HG02642 (cell line): ENCODE data around the gene KLHL22.
"Not testable (repeated sequence)": the region's sequence is repeated elsewhere in the genome, so short reads cannot be mapped to it uniquely, and the experiment has no call there.

Experiments used
- ATAC-seq: cut with Tn5 transposase; IDR thresholded peaks from one replicate; pipeline ENCODE4 v1.9.1; 2021; ENCODE audit warnings: mild to moderate bottlenecking; ENCODE audit not compliant: unreplicated experiment, poor library complexity

KLHL22 gene

DNA sequence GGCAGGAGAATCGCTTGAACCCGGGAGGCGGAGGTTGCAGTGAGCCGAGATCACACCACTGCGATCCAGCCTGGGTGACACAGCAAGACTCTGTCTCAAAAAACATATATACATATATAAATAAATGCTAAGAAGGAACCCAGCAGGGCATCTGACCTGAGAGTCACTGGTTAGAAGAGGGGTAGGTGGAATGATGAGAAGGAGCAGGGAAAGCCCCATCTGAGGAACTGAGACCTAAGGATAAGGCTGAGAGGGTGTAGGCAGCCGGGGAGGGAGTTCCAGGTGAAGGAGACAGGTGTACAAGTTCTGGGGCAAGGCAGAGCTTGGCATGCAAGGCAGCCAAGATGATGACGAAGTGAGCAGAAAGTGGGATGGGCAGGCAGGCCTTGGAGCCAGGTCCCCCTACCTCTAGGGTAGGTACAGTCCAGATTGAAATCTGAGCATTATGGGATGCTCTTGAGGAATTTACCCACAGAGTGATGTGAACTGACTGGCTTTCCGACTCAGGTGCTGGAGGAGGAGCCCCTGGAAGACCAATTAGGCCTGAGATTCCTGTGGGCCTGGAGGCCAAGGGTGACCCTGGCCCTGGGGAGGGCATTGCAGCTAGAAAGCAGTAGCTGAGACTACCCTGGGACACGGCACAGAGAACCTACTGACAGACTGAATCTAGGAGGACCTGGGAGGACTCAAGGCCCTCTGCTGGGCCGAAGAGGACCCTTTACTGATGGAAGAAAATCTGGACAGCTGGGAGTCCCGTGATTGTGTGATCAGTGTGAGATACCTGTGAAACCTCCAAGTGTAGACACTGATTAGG, 22.8 kb downstream of the KLHL22 start:
- ATAC-seq: no peak

DNA sequence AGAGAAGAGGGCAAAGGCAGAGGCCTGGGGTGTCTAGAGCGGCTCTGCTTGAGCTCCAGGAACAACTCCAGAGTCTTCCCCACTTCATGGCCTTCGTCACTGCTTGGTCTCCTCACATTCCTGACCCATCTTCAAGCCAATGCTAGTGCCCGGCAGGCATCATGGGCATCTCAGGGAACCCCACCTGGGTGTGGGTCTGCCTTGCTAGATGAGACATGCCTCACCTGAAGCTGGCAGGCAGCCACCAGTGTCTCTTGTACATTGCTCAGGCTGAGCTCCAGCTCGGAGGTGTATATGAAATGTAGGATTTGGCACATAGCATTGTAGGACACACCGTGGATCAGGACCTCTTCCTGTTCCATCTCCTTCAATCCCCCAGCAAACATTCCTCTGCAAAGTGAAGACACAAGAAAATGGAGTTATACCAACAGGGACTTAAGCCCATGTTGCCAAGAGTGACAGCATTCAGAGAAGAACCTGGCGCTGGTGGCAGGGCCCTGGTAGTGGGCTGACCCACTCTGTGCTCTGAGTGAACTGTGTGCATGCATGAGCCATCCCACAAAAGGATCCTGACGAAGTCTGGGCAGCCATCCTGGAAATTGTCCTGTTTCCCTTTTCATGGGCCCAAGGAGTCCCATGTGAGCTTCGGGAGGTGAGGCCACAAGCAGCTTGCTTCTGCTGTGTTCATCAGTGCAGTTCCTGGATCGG, 24.3 kb downstream of the KLHL22 start:
- ATAC-seq: no peak

DNA sequence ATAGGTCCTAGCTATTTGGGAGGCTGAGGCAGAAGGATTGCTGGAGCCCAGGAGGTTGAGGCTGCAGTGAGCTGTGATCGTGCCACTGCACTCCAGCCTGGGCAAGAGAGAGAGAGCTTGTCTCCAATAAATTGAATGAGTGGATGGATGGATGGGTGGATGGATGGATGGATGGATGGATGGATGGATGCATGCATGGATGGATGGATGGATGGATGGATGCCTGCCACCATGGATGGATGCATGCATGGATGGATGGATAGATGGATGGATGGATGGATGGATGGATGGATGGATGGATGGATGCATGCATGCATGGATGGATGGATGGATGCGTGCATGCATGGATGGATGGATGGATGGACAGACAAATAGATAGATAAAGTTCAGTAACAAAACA, 25.1 kb downstream of the KLHL22 start:
- not testable (repeated sequence) for ATAC-seq

- ATAC-seq: no peak
Observed at GRCh38 chr22:20469110-20469868, 26.3 kb downstream of the KLHL22 start.

DNA sequence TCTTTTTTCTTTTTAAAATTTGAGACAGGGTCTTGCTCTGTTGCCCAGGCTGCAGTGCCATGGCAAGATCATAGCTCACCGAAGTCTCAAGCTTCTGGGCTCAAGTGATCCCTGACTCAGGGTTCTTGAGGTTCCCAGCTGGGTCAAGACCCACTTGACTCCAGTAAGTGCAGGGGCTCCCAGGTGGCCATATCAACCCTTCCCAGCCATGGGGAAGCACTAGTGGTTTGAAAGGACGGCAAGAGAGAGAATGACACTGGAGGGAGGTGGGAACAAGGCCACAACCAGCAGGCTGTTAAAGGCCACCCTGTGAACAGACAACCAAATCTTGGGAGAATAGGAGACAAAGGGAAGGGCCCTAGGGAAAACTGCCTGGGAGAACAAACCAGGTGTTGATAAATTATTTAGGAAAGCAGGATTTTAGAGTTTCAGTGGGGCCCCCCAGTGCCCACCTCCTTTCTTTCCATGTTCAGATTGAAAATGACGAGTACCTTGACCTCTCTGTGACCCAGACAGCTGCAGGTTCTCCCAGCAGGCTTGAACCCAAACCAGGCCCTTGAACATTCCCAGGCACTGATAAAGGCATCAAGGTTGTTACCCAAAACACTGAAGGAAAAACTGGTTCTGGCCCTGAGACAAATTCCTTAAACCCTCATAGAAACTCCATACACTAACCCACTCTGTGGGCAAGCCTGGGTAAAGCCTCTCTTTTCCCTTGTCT, 28.8 kb downstream of the KLHL22 start:
- no peak for ATAC-seq

- ATAC-seq: no peak
Observed at GRCh38 chr22:20465759-20466077, 29.9 kb downstream of the KLHL22 start.

- no peak for ATAC-seq
Observed at GRCh38 chr22:20464912-20465758, 30.5 kb downstream of the KLHL22 start.

DNA sequence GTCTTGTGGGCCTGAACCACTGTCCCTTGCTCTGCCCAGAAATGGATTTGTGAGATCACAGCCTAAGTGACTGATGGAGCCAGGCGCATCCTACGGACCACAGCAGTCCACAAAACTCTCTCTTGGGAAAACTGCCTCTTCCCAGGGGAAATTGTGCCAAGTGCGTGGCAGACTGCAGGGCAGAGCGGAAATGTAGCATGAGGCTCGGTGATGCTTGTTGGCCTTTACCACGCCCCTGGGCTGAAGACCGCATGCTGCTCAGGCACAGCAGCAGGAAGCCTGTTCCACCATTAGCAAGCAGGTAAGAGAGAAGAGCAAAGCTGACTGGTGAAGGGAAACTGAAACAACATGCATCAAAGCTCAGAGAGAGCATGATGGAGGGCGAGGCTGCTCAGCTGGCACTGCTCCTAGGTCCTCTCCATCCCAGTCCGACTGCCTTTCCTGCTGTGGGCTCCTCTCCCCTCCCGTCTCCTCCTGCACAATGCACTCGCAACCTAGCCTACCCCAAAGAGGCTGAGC, 31.4 kb downstream of the KLHL22 start:
- ATAC-seq: no peak

DNA sequence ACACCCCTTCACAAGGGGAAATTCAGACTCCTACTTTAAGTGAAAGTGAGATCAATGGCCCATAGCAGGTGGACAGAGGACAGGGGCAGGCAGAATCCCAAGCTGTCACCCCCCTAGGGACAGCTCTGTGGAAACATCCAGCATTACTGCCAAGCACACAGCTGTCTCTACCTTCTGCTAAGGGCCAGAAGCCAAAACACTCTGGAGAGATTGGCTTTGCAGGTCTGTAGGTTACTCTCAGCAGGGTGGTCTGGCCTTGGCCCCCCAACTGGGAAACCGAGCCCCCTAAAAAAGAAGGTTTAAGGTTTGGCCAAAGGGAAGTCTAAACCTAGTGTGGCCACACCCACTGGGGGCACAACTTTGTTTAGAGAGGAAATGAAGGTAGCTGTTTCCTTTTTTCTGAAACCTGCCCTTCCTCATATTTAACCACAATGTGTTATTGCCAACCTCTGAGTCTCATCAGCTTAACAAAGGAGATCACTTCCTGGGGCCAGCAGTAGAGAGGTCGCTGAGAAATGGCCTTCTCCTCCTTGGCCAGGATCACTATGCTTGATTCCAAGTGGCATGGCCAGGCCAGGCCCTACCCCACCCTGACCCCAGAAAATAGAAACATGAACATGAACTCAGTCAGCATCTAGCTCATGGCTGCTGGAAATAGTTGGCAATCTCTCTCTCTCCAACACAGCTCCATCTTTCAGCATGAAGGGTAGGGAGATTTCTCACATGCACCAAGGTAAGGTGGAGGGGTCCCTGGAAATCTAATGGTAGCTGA, 32.1 kb downstream of the KLHL22 start:
- ATAC-seq: no peak

DNA sequence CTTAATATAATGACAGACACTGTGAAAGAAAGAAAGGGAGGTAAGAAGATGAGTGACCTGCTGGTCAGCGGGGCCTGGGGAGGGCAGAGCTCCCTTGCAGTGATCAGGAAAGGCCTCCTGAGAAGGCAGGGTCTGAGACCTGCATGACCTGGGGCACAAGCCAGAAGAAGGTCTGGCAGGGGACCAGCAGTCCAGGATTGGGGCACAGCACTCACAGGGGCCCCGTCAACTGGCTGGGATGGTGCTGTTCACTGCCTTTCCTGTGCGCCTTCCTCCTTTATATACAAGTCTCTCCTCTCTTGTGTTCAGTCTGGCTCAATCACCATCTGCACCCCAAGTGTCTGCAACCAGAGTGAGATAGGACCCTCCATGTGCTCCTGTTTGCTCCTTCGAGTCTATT, 35.7 kb downstream of the KLHL22 start:
- no peak for ATAC-seq

DNA sequence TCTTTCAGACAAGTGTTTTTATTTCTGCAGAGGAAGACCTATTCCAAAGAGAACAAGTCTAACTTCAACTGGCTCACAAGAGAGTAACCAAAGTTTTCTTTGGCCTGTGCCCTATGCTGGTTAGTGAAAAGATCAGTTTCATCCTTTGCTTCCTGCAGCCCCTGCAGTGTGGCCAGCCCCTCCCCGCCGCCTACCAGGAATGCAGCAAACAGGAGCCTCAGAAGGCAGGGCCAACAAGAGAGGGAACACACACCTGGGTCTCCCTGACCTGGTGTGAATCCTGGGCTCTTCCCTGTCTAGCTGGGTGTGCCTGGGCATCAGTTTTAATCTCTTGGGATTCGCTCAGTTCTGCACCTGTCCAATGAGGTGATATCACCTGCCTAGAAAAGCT, 36.4 kb downstream of the KLHL22 start:
- no peak for ATAC-seq

- no peak for ATAC-seq
Observed at GRCh38 chr22:20458530-20459151, 37.0 kb downstream of the KLHL22 start.

- no peak for ATAC-seq
Observed at GRCh38 chr22:20457506-20458240, 37.9 kb downstream of the KLHL22 start.

GRCh38 chr22:20456722-20457076, 38.9 kb downstream of the KLHL22 start:
- no peak for ATAC-seq

DNA sequence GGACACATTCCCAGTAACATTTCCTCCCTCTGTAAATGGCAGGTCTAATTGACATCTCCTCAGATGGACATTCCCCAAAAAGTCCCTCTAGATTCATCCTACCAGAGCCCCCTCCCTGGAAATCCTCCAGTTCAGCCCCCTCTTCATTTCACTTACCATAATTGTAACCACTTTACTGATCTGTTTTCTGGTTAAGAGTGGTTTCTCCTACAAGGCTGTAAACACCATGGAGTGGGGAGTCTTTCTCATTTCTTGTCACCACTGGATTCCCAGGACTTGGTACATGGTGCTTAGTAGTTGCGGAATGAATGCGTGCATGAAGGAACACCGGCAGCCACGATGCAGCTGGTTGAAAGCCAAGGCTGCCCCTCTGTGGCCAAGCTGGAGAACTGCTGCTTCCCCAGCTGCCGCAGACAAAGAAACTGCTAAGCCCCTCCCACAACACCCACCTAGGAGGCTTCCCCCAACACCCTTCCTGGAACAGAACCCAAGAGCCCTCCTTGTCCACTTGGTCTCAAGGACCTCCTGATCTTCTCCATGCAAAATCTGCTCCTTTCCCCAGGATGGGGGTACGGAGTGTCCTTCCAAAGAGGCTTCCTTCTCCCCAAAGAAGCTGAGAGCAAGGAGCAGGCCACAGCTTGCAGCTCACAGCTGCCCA, 39.4 kb downstream of the KLHL22 start:
- no peak for ATAC-seq

DNA sequence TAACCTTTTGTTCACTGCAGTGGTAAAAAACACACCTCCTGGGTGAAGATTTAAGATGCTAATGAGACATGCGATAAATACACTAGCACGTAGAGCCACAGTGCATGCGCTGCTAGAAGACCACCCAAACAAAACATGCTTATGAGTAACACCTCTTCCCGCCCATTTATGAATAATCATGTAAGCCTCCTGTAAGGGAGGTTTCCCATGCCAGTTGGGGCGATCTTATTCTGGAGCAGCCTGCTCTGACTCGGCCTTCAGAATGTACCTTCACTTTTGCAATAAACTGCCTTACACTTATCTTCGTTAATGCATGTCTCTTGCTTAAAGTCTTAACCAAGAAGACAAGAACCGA, 39.9 kb downstream of the KLHL22 start:
- no peak for ATAC-seq

DNA sequence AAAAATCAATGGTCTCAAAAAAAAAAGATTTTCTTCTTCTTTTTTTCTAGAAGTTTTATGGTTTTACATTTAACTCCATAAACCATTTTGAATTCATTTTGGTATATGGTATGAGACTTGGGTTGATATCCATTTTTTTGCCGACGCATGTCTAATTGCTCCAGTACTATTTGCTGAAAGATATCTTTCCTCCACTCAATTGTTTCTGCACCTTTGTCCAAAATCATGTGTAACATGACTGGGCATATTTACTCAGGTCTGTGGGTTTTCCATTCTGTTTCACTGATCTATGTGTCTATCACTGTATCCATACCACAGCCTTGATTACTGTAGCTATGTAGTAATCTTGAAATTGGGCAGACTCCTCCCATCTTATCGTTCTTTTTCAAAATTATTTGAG, 42.4 kb downstream of the KLHL22 start:
- ATAC-seq: no peak
